HG02588 (cell line): ENCODE results near the gene KRT79.
"Not testable (repeated sequence)": the region's sequence is repeated elsewhere in the genome, so short reads cannot be mapped to it uniquely, and the experiment has no call there.

Experiments
- ATAC-seq: cut with Tn5 transposase; IDR thresholded peaks from one replicate; pipeline ENCODE4 v1.9.1; 2021; ENCODE audit warnings: mild to moderate bottlenecking, moderate library complexity; ENCODE audit not compliant: unreplicated experiment

The KRT79 gene

DNA sequence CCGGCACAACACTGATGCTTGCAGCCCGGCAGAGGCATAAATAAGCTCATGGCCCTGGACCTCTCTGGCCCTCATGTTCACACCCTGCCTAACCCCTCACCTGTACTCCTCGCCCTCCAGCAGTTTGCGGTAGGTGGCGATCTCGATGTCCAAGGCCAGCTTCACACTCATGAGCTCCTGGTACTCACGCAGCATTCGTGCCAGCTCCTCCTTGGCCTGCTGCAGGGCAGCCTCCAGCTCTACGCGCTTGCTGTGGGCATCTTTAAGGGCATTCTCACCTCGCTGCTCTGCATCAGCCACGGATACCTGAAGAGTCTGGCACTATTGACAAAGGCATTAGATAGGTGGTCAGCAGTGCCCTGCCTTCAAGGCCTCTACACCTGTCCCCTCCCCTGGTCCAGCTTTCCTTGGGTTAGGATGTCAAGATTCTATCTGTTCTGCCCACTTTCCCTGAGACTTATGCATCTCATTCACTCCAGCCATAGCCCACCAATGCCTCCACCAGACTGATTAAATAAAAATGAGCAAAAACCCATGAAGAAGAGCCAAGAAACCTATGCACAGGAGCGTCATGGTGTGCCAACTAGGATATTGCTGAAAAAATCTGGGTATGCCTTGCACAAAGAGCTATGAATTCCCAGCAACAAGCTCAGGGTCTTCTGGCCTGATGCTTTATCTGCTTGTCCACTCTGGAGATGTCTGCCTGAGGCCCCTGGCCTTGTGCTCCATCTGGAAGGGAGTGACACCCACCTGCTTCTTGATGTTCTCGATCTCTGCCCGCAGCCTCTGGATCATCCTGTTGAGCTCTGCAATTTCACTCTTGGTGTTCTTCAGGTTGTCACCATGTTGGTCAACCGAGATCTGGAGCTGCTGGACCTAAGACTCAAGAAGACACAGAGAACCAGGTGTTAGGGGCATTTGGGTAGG lies 26.3 kb downstream of the KRT79 start:
- ATAC-seq, result no peak

DNA sequence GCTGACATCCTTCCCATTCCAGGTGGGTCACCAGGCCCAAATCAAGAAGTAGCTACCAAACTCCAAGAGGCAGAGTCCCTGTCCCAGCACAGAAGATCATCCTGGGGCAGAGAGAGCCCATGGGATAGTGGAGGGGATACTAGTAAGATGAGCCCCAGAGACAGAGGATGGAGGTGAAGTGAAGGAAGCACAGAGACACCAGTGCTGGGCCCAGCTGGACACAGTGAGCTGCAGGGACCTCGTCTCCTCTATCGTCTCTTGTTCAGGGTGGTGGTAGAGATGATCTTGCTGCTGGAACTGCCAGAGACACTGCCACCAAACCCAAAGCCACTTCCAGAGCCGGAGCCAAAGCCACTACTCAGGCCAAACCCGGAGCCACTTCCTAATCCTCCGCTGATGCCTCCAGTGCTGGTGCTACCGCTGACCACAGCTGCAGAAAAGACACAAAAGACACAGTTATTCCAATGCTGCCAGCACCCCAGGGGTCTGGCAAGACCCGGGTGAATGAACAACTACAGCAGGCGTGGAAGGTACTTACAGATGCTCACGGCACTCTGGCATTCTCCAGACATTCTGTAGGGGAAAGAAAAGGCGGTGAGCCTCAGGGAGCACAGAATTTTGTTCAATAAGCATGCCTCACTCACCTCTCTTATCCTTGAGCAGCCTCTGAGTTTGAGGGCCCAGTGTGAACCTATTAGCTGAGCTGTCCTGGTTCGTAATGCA lies 27.1 kb downstream of the KRT79 start:
- ATAC-seq, result no peak

DNA sequence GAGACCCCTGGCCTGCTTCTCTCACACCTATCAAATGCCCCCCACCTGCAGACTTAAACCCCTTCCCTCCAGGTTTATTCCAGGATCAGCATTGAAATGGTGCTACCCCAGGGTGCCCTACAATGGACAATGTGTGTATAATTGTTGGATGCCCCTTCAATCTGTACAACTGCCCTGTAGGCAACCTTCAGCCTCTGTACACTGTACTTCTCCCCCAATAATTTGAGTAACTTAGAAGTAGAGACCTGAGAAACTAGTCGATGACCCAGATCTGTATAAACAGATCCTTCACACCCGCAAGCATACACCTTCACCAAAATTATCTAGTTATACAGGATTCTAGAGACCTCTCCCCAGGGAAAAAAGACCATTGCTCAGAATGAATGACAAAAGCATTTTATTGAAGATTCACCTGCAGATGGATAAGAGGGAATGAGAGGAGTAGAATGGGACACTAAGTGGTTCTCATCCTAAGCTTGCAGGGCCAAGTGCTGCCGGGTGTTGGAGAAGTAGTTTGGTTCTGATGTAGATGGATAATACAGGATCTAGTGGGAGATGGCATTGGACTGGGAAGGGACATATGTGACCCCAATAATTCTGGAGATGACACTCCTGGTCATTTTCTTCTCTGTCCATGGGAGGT lies 27.8 kb downstream of the KRT79 start:
- no peak for ATAC-seq

DNA sequence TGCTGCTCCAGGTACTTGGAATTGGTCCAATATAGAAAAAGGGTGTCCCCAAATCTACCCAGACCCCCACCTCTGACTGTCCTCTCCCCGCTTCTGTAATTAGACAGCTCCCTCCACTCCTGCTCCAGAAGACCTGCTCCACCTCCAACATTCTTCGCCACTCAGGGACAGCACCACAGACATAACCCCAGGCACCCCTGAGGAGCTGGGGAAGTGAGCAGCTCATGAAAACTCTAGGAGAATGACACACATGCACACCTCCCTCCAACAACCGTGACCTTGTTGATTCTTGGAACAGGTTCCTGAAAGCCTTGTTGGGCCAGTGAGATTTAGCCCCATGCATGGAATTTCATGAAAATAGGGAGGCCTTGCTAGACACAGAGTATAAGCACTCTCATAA lies 28.4 kb downstream of the KRT79 start:
- no peak for ATAC-seq

DNA sequence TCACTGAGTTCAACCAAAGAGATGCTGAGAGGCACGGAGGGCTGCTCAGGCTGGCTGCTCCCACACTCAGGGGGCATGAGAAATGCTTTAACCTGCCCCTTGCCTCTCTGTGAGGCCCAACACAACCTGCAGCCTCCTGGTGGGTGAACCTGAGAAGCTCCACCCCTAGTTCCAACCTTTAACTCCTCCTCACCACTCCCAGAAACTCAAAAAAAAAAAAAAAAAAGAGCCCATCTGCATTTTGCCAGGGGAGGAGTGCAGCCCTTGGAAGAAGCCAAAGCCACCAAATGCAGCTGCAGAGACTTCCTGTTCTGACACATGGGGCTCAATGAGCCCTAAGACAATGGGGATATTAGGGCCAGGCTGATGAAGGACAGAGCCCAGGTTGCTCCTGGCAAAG lies 29.1 kb downstream of the KRT79 start:
- no peak for ATAC-seq

DNA sequence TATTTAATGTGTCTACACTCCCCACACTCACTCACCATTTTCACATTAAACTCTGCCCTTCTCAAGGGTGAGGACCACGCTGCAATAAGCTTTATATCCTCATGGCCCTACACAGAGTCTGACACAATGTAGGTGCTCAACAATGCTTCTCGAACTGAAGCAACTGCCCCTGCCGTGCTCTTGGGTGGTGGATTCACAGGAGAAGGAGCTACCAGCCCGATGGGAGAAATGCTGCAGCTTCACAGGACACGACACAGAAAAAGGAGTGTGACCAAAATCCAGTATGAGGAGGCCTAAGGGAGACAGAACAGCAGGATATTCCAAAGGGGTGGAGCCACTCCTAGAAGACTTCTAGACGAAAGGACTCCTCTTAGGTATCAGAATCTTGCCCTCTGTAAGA lies 31.7 kb downstream of the KRT79 start:
- no peak for ATAC-seq

DNA sequence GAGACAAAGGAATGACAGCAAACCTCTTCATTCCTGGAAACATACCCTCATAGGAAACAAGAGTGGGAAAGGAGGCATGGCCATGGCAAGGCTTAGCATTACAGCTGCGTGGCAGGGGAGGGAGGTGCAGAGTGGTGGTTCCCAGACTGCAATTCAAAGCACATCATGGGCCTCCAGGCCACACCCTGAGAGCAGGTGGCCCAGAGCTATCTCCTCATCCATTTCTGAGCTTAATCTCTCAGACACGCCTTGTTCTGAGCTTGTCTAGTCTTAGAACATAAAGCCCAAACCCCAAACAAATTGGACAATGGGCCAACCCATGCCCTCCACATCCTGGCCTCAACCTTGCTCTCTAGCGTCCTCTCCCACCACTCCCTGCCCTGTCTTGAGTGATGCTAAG lies 32.3 kb downstream of the KRT79 start:
- ATAC-seq, result no peak

DNA sequence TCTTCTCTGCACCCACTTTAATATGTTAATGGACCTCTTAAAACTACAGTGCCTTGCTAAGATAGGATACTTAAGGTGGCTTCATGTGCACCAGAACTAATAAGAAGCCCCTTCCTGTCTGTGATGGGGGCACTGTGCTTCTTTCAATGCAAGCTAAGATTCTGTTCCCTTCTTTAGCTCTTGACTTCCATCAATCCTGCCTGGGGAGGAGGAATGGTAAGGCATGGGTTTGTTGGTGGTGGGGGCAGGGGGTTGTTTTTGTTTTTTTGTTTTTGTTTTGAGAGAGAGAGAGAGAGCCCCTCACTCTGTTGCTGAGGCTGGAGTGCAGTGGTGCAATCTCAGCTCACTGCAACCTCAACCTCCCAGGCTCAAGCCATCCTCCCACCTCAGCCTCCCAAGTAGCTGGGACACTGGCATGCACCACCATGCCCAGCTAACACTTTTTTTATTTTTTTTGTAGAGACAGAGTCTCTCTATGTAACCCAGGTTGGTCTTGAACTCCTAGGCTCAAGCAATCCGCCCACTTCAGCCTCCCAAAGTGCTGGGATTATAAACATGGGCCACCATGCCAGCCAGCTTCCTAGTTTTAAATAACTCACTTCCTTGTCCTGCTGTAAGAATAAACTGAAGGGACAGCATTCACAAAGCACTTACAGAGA lies 33.7 kb downstream of the KRT79 start:
- no peak for ATAC-seq

DNA sequence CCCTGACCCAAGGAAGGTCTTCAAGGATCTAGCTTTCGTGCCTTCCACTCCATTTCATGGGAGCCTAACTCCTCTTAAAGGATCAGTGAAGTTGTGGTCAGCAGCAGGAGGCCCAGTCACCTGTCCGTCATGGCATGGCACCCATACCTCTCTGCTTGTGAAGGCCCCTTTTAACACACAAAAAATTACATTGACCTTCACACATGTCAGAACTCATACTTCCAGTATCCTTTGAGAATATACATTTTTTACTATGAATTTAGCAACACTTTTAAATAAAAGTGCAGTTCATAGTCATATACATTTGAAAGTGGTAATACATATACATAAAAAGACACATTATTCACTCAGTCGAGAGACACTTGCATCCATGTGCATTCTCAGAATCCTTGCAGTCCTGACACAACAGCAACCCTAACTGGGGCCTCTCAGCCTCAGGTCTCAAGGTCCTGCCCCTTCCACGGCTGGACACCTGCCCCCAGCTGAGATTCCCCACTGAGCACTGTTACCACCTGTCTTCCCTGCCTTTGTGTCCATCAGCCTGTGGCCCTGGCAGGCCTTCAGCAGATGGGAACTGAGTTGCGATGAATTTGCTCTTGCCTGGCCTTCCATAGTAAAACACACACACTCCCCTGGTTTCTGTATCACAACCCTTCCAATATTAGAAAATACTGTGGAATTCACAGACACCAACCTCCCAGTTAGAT lies 34.5 kb downstream of the KRT79 start:
- no peak for ATAC-seq

DNA sequence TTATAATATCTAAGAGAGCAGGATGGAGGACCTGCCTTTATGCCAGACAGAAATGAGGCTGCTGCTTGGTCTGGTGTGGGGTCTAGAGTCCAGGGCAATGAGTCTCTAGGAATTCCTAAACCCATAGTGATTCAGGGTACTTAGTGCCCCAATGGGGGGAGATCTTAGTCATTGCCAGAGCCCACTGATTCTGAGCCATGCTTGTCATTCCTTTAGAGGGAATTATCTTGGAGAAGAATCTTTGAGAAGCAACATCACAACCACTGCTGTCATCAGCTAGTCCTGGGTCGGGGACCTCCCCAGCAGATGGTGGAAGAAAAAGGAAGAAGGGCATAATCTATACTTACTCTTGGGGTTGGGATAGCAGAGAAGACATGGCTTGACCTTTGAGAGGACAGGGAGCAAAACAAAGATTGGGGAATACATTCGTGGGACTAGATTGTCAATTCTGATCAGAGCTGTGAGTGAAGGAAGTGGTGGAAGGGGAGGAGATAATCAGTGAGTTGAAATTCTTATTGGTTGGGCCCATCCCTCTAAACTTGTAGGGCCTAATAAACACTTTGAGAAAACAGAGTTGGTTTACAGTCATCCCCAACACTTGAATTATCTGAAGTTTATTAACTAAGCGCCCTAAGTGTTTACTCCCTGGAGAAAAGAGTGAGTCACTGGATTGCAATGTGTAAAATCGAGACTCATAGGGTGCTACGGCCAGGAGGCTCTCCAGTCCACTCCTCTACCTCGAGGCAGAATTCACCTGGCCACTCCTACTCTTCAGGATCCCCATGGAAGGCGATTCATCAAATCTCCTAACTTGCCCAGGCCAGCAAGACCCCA lies 35.2 kb downstream of the KRT79 start:
- ATAC-seq, result no peak

DNA sequence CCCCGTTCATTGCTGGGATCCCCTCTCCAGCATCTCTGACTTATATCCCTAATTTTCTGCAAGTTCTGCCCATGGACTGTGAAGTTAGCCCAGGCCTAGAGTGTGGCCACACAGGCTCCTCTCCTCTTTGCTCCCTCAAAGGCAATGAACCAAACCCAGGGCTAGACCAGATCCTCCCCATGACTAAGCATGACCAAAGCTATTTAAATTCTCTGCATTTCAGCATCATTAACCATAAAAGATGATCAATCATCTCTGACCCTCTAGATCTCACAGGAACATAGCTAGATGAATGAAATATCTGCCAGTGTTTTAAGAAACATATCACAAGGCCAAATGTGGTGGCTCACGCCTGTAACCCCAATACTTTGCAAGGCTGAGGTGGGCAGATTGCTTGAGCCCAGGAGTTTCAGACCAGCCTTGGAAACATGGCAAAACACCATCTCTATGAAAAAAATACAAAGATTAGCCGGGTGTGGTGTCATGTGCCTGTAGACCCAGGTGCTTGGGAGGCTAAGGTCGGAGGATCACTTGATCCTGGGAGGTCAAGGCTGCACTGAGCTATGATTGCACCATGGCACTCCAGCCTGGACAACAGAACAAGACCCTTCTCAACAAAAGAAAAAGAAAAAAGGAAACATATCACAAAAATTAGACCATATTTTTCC lies 36.0 kb downstream of the KRT79 start:
- no peak for ATAC-seq

DNA sequence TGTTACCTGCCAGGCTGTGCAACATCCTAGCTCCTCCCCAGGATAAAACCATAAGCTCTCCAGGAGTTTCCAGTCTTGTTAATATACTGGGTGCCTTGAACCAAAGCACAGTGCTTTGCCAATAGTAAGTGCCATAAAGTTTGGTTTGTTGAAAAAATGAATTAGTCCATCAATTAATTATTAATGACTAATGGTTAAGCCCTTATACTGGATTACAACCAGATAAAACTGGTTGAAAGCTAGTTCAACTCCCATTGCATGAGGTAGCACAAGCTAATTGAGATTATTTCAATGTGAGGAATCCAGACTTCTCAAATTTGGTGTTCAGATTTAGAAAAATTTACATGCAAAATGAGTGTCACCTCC lies 36.6 kb downstream of the KRT79 start:
- no peak for ATAC-seq

DNA sequence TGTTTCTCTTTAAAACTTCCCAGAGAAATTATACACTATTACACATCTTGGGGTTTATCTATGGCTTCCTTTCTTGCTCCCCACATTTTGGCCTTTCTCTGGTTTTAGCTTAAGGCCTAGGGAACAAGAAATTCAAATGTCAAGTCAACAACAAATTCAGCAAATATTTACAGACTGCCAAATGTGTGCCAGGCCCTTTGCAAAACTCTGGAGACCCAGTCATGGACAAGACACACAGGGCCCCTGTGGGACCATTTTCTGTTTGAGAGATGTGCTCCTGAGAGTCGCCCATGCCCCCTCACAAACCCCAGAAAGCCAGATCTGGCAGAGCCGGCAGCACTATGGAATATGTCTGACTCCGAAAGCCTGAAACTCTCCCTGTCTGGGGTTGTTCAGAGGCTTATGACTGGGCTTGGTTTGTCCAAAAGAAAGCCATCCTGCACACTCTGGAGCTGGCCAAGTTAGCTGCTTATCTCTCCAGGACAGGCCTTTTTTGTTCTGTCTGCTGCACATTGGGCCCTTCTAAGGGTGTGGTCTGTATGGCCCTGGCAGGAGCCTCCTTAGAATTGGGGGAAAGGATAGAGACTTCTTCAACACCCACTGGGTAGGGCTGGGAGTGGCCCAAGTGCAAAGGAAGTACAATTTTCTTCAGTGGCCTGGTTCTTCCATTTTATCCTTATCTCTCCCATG lies 37.1 kb downstream of the KRT79 start:
- ATAC-seq, result no peak

DNA sequence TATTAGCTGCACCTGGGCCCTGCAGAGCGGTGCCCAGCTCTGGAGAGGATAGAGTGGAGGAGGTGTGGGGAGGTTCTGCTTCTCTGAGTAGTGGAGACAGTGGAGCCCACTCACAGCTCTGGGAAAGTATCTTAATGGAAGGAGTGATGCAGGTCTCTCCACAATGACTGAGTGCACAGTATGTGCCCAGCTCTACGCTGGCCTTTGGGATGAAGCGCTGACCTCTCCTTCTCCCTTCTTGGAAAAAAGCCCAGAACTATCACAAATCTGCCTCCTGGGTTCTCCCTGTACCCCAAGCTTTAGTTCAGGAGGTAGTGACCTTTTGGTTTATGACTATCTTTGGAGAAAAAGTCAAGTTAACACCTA lies 37.7 kb downstream of the KRT79 start:
- ATAC-seq, result no peak

DNA sequence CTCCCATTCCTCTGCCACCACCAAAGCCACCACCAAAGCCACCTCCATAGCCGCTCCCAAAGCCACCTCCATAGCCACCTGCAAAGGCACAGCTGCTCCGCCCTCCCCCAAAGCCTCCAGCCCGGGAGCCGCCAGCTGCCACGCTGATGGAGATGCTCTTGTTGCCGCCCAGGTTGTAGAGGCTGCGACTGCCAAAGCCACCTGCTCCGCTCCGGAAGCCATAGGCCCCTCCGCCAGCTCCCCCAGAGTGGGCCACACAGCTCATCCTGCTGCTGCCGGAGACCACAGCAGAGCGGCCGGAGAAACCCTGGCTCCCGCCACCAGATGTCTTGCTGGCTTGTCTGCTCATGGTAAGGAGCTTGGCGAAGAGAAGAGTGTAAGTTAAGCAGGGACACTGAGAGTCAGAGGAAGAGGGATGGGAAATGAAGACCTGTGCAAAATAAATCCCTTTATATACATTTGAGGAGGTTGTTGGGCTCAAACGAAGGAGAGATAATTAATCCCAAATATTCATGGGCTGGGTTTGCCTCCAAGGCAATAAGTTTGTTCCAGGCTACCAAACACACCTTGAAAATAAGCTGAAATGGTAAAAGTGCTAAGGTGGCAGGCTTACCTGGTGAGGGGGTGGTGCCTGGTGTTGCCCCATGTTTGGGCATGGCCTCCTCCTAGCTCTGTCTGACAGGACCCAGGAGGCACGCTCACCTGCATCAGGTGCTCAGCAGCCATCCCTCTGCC lies 38.2 kb downstream of the KRT79 start, which contains the start of gene KRT3:
KRT3 (minus strand) TSS at position 424 of the 735 bp plus-strand sequence; CDS start at position 349, 75 bp downstream.
- ATAC-seq, result no peak

DNA sequence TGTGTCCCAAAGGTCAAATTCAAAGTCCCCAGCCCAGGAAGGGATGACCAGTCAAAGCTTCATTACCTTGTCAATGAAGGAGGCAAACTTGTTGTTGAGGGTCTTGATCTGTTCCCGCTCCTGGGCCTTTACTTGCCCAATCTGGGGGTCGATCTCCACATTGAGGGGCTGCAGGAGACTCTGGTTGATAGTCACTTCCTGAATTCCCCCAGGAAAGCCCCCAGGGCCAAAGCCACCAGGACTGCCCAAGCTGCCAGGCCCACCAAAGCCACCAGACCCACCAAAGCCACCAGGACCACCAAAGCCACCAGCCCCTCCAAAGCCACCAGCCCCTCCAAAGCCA lies 38.8 kb downstream of the KRT79 start:
- not testable (repeated sequence) for ATAC-seq

DNA sequence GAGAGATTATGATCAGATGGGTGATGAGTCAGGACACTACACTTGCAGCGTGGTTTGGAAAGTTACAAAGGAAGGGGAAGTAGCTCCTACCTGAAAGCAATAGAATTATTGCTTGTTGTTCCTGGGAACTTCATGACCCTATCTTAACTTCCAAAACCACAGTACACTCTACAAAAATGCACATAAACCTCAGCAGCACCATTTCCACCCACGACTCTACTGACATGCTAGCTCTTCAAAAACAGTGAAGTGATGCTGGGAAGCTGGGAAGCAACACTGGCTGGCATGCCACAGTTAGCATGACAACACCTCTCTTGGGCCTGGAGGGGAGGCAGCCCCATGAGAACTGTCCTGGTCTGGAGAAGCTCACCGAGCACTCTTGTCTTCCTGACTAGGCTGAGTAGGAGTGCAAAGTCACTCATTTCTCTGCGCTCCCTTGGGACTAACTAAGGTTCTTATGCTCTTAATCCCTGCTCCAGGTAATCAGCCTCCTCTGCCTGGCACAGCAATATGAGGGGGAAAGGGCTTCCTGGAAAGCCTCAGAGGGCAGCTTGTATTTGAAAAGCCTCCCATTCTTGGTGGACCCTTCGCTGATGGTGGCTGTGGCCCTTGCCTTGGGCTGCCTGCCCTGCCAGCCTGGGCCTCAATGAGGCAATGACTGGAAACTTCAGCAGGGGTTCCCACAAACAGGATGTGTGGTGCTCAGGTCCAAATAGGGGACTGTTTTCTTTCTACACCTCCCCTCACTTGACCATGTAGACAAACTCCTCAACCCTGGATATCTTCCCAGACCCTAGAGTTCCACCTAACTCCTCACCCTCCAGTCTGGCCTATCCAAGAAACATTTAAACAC lies 39.4 kb downstream of the KRT79 start:
- ATAC-seq, result no peak
